ENCODE measurements around the gene MBD4.

DNA sequence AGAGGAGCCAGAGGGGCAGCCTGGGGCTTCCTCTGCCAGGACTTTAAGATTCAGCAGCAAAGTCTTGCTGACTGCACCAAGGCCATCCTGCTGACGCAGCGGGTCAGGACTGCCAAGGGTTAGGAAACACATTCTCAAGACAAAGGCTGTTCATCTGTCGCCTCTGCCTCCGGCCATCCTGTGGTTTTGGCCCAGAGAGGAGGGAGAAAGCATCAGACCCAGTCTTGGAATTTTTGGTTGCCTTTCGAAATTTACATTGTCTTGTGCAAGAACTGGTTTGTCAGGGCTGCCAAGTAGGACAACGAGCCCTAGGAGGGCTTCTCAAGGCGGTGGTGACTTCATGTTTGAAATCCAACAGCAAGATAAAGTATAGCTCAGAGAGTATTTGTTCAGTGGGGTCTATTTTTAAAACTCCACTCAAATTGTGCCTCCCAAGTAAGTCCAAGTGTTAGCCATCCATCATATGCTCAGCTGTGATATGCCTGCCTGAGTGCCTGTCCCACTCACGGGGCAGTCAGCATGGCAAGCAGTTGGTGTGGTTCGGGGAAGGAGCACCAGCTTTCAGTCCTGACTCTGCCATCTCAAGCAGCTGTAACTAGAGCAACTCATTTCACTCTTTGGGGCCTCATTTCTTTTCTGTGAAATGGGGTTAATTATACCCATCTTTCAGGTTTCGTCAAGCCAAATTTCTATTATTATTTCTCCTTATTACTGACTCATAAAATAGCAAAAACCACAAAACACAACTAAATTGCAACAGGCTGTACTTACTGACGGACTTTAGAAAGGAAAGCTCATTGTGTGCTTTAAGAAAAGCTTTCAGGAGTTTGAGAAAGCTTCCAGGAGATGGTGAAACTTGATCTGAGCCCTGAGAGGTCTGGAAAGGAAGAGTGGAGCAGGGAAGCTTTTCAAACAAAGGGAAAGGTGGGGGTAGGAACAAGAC lies 46.2 kb upstream of the MBD4 start:
- TF ChIP-seq, protein P1, sequence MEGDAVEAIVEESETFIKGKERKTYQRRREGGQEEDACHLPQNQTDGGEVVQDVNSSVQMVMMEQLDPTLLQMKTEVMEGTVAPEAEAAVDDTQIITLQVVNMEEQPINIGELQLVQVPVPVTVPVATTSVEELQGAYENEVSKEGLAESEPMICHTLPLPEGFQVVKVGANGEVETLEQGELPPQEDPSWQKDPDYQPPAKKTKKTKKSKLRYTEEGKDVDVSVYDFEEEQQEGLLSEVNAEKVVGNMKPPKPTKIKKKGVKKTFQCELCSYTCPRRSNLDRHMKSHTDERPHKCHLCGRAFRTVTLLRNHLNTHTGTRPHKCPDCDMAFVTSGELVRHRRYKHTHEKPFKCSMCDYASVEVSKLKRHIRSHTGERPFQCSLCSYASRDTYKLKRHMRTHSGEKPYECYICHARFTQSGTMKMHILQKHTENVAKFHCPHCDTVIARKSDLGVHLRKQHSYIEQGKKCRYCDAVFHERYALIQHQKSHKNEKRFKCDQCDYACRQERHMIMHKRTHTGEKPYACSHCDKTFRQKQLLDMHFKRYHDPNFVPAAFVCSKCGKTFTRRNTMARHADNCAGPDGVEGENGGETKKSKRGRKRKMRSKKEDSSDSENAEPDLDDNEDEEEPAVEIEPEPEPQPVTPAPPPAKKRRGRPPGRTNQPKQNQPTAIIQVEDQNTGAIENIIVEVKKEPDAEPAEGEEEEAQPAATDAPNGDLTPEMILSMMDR (IDR thresholded peaks at IDR 0.05) = no peak
- TF ChIP-seq, protein P2, sequence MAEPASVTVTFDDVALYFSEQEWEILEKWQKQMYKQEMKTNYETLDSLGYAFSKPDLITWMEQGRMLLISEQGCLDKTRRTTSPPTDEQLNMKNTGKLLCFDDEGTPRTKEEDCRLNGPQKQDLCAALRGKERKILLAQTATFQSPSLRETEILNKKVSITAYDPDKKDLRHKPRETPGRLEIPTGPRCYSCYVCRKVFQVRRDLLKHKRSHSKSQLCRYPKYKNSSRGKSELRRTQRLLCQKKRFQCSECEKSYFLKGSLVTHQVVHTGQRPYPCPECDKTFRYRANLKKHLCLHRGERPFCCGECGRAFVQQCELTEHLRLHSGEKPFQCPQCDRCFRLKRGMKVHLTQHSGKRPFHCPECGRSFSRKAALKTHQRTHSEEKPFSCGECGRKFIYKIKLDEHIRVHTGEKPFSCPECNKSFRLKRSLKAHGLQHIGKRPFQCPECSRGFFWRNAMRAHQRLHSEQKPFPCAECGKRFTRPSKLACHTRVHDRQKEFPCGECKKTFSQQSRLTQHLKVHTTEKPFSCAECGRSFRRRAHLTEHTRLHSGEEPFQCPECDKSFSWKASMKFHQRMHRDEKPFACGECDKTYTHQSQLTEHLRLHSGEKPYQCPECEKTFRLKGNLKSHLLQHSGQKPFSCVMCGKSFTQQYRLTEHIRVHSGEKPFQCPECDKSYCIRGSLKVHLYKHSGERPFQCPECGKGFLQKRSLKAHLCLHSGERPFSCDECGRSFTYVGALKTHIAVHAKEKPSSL (CRISPR knock-in tag; conservative IDR thresholded peaks at IDR 0.05) = no peak
- TF ChIP-seq, protein P3, sequence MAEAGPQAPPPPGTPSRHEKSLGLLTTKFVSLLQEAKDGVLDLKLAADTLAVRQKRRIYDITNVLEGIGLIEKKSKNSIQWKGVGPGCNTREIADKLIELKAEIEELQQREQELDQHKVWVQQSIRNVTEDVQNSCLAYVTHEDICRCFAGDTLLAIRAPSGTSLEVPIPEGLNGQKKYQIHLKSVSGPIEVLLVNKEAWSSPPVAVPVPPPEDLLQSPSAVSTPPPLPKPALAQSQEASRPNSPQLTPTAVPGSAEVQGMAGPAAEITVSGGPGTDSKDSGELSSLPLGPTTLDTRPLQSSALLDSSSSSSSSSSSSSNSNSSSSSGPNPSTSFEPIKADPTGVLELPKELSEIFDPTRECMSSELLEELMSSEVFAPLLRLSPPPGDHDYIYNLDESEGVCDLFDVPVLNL (CRISPR knock-in tag; IDR thresholded peaks at IDR 0.05; ENCODE audit: borderline replicate concordance, low read depth) = no peak
- no peak for TF ChIP-seq JUN (CRISPR knock-in tag; IDR thresholded peaks at IDR 0.05)
- no peak for TF ChIP-seq TEAD1 (CRISPR knock-in tag; IDR thresholded peaks at IDR 0.05)
- TF ChIP-seq, protein P4, sequence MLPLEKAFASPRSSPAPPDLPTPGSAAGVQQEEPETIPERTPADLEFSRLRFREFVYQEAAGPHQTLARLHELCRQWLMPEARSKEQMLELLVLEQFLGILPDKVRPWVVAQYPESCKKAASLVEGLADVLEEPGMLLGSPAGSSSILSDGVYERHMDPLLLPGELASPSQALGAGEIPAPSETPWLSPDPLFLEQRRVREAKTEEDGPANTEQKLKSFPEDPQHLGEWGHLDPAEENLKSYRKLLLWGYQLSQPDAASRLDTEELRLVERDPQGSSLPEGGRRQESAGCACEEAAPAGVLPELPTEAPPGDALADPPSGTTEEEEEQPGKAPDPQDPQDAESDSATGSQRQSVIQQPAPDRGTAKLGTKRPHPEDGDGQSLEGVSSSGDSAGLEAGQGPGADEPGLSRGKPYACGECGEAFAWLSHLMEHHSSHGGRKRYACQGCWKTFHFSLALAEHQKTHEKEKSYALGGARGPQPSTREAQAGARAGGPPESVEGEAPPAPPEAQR (CRISPR knock-in tag; IDR thresholded peaks at IDR 0.05) = no peak
- TF ChIP-seq NFATC4 (CRISPR knock-in tag; IDR thresholded peaks at IDR 0.05) = no peak
- TF ChIP-seq FOXK1 (CRISPR knock-in tag; IDR thresholded peaks at IDR 0.05) = no peak
- TF ChIP-seq NR3C1 (CRISPR knock-in tag; conservative IDR thresholded peaks at IDR 0.05; ENCODE audit: low read depth) = no peak
- TF ChIP-seq, protein P5, sequence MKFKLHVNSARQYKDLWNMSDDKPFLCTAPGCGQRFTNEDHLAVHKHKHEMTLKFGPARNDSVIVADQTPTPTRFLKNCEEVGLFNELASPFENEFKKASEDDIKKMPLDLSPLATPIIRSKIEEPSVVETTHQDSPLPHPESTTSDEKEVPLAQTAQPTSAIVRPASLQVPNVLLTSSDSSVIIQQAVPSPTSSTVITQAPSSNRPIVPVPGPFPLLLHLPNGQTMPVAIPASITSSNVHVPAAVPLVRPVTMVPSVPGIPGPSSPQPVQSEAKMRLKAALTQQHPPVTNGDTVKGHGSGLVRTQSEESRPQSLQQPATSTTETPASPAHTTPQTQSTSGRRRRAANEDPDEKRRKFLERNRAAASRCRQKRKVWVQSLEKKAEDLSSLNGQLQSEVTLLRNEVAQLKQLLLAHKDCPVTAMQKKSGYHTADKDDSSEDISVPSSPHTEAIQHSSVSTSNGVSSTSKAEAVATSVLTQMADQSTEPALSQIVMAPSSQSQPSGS (CRISPR knock-in tag; IDR thresholded peaks at IDR 0.05; ENCODE audit: borderline replicate concordance, low read depth) = no peak
